Naive thymus-derived CD4-positive, alpha-beta T cell (primary cell): Measurements from ENCODE around the gene SFTPA2. TPM values are rescaled to one million over a fixed set of nuclear protein-coding genes. Genes with fewer than 3 reads are reported as not detected.
"Not testable (repeated sequence)": the region's sequence is repeated elsewhere in the genome, so short reads cannot be mapped to it uniquely, and the experiment has no call there.

ENCODE experiments used
- ATAC-seq: fragments of 150-1000 bp; cut with Tn5 transposase; 2 replicates; pipeline ENCODE4 v1.10.0; 2021; ENCODE audit warnings: mild to moderate bottlenecking, moderate library complexity
- CTCF ChIA-PET: fragments of 350-600 bp; sonication (Branson Sonifier 250); formaldehyde crosslinking; loops from one replicate; lab custom pipeline; 2021; ENCODE audit warnings: antibody characterized with exemption; lab: Charles Lee
- POLR2A ChIA-PET: fragments of 350-600 bp; sonication (Branson Sonifier 250); formaldehyde crosslinking; loops from one replicate; lab custom pipeline; 2021; ENCODE audit warnings: antibody characterized with exemption, inconsistent platforms; lab: Charles Lee
- DNase-seq, 9 donors: peaks; one replicate each; pipeline versions ENCODE4 v3.0.0 to v3.0.0-alpha.2; 2020 to 2022; ENCODE audit warnings: mixed read lengths in 1 of 9
- H3K27ac ChIP-seq: one replicate; pipeline ENCODE4 v1.7.0; 2013; ENCODE audit warnings: mild to moderate bottlenecking, low read depth, low read length, moderate library complexity
- H3K27me3 ChIP-seq, 2 donors: one replicate each; pipeline ENCODE4 v1.7.0; 2013; ENCODE audit warnings: low read length in 2 of 2, mild to moderate bottlenecking in 2 of 2, moderate library complexity in 2 of 2; ENCODE audit not compliant: control insufficient read depth in 2 of 2, insufficient read depth in 2 of 2
- H3K36me3 ChIP-seq, 3 experiments: 1 replicate in 2 of 3; 2 replicates in 1 of 3; pipeline ENCODE4 v1.7.0; 2013; ENCODE audit warnings: low read length in 3 of 3, mild to moderate bottlenecking in 3 of 3, moderate library complexity in 1 of 3; ENCODE audit not compliant: insufficient read depth in 3 of 3, control insufficient read depth in 2 of 3
- H3K4me1 ChIP-seq, 2 donors: one replicate each; pipeline ENCODE4 v1.7.0; 2013; ENCODE audit warnings: low read length in 2 of 2, mild to moderate bottlenecking in 2 of 2, moderate library complexity in 1 of 2; ENCODE audit not compliant: control insufficient read depth in 2 of 2, insufficient read depth in 2 of 2
- H3K4me3 ChIP-seq: 2 replicates; pipeline ENCODE4 v1.7.0; 2013; ENCODE audit warnings: mild to moderate bottlenecking, low read length
- H3K9me3 ChIP-seq, 3 experiments: 1 replicate in 2 of 3; 2 replicates in 1 of 3; pipeline ENCODE4 v1.7.0; 2013; ENCODE audit warnings: low read length in 3 of 3; ENCODE audit not compliant: control insufficient read depth in 2 of 3
- H3K27ac Mint-ChIP-seq, 9 donors: one replicate each; pipeline ENCODE4 v1.8.0; 2020 to 2022; ENCODE audit warnings: mixed read lengths in 9 of 9, mild to moderate bottlenecking in 8 of 9, moderate library complexity in 5 of 9, inconsistent platforms in 2 of 9
- H3K27me3 Mint-ChIP-seq, 5 donors: one replicate each; pipeline ENCODE4 v1.8.0; 2021 to 2022; ENCODE audit warnings: mixed read lengths in 5 of 5, mild to moderate bottlenecking in 1 of 5
- H3K36me3 Mint-ChIP-seq, 5 donors: one replicate each; pipeline ENCODE4 v1.8.0; 2020 to 2022; ENCODE audit warnings: mixed read lengths in 5 of 5, mild to moderate bottlenecking in 3 of 5, inconsistent platforms in 1 of 5
- H3K4me1 Mint-ChIP-seq, 7 donors: one replicate each; pipeline ENCODE4 v1.8.0; 2020 to 2022; ENCODE audit warnings: mixed read lengths in 7 of 7, mild to moderate bottlenecking in 3 of 7, inconsistent platforms in 1 of 7
- H3K4me3 Mint-ChIP-seq, 10 donors: one replicate each; pipeline ENCODE4 v1.8.0; 2020 to 2022; ENCODE audit warnings: mild to moderate bottlenecking in 10 of 10, mixed read lengths in 10 of 10, moderate library complexity in 6 of 10, inconsistent platforms in 2 of 10
- H3K9me3 Mint-ChIP-seq, 11 donors: one replicate each; pipeline ENCODE4 v1.8.0; 2020 to 2022; ENCODE audit warnings: mixed read lengths in 11 of 11, mild to moderate bottlenecking in 4 of 11, inconsistent platforms in 1 of 11, moderate library complexity in 1 of 11
- intact Hi-C, 2 donors: fragments of 100-400 bp; cut with micrococcal nuclease; formaldehyde crosslinking; loops; one replicate each; pipeline ENCODE4 v1.15.1; 2023
- polyA plus RNA-seq, 2 donors: library from polyadenylated mRNA; unstranded; fragments of 300-500 nt; fragmentation: Illumina TruSeq; gene quantifications; one replicate each; pipeline ENCODE4 v1.2.3, GENCODE V29; 2021
- total RNA-seq, 6 experiments: library from RNA in 5 of 6; stranded (reverse) in 5 of 6; gene quantifications; 1 replicate in 5 of 6; 2 replicates in 1 of 6; pipeline ENCODE4 v1.2.3 and lab custom pipeline; 2021 to 2026

The SFTPA2 gene
- total and polyA plus RNA-seq, 7 experiments from 2014 or later = not detected

DNA sequence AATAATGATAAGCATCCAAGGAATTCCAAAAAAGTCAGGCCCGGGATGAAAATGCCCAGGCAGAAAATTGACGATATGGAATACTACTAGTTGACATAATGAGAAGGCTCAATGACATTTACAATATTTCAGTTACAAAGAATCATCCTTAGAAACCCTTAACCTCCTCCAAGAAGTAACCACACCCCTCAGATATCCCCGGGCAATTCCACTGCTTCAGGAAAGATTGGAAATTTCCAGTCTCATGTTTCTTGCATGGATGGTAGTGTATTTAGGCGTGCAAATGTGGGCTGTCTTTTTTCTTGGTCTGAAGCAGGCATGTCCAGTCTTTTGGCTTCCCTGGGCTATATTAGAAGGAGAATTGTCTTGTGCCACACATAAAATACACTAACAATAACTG is 42.6 kb downstream of the SFTPA2 start:
- H3K36me3 Mint-ChIP-seq, H3K4me1 Mint-ChIP-seq, CTCF ChIA-PET, POLR2A ChIA-PET, DNase-seq, H3K27ac Mint-ChIP-seq, H3K4me3 Mint-ChIP-seq, H3K36me3 ChIP-seq, H3K27ac ChIP-seq, ATAC-seq, H3K4me1 ChIP-seq, H3K4me3 ChIP-seq, H3K9me3 ChIP-seq, H3K9me3 Mint-ChIP-seq, H3K27me3 ChIP-seq, intact Hi-C loops: not testable (repeated sequence)
- peaks cover 0 to 18% (median 0%) of the 10 kb centered on the region in 5 donors for H3K27me3 Mint-ChIP-seq

DNA sequence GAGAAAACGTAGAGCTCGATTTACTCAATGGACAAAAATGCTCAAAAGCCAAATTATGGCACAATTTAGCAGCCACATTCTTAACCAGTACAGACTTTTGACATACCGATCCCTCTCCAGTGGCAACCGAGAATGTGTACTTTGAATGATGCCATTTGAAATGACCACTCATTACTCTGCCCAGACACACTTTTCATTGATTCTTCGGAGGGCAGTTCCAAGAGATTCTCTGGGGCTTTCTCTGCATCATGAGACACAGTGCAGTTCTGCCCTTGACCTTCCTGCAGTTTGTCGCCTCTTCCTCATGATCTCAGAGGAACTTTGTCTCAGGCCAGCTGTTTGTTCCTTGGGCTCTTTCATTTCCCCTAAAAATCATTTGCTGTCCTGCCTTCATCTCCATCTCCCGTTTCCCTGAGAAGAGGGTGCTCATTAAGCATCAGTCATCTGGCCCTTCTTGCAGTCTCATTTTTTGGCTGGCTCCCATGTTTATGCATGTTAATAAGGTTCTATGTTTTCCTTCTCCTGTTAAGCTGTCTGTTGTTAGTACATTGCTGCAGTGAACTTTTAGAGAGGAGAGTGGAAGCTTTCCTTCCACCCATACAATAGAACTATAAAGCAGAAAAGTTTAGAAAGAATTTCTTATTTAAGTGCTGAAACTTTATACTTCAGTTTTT is 43.5 kb downstream of the SFTPA2 start:
- H3K4me1 Mint-ChIP-seq, H3K4me3 ChIP-seq, H3K9me3 Mint-ChIP-seq, H3K4me3 Mint-ChIP-seq, H3K9me3 ChIP-seq, H3K27ac Mint-ChIP-seq, H3K36me3 Mint-ChIP-seq, H3K36me3 ChIP-seq, H3K4me1 ChIP-seq, H3K27me3 ChIP-seq, DNase-seq, intact Hi-C loops, H3K27ac ChIP-seq, ATAC-seq, POLR2A ChIA-PET: not testable (repeated sequence)
- CTCF ChIA-PET = interaction anchor here (0.7 kb wide), 1 partner anchor 560 kb away, joined by 3 read pairs; no protein-coding TSS in a partner anchor
- peaks cover 0 to 21% (median 0%) of the 10 kb centered on the region in 5 donors for H3K27me3 Mint-ChIP-seq

DNA sequence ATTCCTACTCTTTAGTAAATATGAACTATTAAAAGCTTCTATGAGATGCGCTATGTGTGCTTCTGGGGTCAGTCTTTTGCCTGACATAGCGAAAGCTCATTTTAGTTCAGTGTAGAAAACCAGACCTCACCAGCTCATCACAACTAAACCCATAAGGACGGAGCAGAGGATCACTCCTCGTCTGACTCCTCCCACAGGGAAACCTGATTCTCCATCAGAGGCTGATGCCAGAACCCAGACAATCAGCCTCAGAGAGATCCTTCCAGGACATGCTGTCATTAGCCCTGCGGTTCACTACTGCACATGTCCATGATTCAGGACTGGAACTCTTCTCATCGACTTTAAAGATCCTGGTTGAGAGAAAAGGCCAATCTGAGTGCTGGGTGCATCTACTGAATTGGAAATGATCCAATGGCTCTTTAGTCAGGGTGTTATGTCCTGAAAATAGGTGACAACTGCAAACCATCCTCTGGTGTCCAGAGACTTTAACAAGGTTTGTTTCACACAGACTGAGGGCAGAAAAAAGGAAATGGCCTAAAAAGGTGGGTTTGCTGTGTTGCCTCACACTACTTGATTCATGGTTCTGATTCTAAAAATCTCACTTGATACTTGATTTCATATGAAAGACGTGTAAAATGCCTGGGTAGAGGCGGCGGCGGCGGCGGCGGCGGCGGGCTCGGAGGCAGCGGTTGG is 48.2 kb downstream of the SFTPA2 start, which contains the start of gene EIF5AL1:
TSS of gene EIF5AL1 (plus strand) at position 643 of the 693 bp plus-strand sequence. CDS start 117 bp downstream, outside the sequence.
- H3K27me3 ChIP-seq, POLR2A ChIA-PET, CTCF ChIA-PET, H3K36me3 ChIP-seq, ATAC-seq, H3K27ac Mint-ChIP-seq, H3K36me3 Mint-ChIP-seq, intact Hi-C loops, H3K4me1 ChIP-seq, DNase-seq, H3K4me3 ChIP-seq, H3K4me3 Mint-ChIP-seq, H3K9me3 Mint-ChIP-seq, H3K4me1 Mint-ChIP-seq, H3K27ac ChIP-seq, H3K9me3 ChIP-seq: not testable (repeated sequence)
- peaks cover 0 to 23% (median 4%) of the 10 kb centered on the region in 5 donors for H3K27me3 Mint-ChIP-seq

DNA sequence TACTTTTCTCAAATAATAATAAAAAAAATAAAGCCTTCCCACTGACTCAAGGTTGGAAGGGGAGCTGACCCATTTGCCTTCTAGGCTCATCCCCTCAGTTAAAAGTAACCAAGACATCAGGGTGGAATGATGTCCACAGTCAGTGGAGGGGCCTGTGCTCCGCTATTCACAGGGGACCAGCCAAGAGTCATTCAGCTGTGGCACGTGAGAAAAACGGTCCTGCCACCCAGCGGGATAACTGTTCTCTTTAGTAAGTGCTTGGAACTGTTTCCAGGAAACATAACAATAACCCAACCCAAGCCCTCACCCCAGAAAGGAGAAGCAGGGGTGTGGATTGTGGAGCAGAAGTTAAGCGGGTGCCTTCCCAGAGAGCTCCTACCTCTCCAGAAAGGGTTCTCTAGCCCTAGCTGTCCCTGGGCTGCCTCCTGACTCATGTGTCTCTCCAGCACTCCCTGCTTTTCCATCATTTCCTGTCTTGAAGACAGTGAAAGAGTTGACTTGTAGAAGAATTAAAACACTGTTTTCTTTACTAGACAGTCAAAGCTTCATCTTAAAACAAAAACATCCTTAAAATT is 50.2 kb downstream of the SFTPA2 start:
- H3K9me3 Mint-ChIP-seq, H3K4me3 Mint-ChIP-seq, H3K27me3 ChIP-seq, H3K27ac ChIP-seq, intact Hi-C loops, H3K27ac Mint-ChIP-seq, H3K36me3 ChIP-seq, H3K9me3 ChIP-seq, DNase-seq, ATAC-seq, H3K4me1 ChIP-seq, H3K4me3 ChIP-seq, CTCF ChIA-PET, POLR2A ChIA-PET, H3K36me3 Mint-ChIP-seq: not testable (repeated sequence)
- H3K27me3 Mint-ChIP-seq = peaks cover 0 to 19% (median 9%) of the 10 kb centered on the region in 5 donors
- peaks cover 0 to 11% (median 0%) of the 10 kb centered on the region in 7 donors for H3K4me1 Mint-ChIP-seq

DNA sequence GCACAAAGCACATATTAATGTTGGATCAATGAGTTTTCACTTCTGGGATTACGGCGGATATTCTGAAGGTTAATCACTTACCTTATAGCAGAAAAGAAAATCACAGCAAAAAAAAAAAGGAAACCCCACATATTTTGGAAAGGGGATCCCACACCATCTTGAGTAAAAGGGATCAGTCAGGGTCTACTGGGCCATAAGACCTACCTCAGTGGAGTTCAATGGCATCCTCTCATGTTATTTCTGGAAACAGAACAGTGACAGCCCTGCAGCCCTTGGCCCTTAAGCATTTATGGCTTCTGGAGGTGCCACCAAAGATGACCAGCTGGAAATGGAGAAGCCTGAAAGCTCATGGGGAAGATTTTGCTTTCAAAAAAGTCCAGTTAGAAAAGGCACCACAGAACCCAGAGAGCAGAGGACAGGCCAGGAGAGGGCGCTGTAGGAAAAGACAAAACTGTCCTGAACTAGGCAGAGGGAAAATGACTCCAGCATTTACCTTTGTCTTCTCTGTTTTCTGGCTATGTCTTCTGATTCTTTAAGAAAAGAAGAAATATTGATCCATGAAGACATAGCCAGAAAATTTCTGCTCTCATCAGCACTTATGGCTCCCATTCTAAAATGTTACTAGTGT is 50.8 kb downstream of the SFTPA2 start:
- H3K36me3 ChIP-seq, H3K4me3 ChIP-seq, DNase-seq, H3K27me3 ChIP-seq, intact Hi-C loops, H3K4me3 Mint-ChIP-seq, H3K27ac ChIP-seq, H3K27ac Mint-ChIP-seq, H3K4me1 ChIP-seq, H3K9me3 ChIP-seq, POLR2A ChIA-PET, CTCF ChIA-PET, H3K9me3 Mint-ChIP-seq, H3K36me3 Mint-ChIP-seq: not testable (repeated sequence)
- peak; percentile 50 for ATAC-seq
- peaks cover 0 to 17% (median 9%) of the 10 kb centered on the region in 5 donors for H3K27me3 Mint-ChIP-seq
- peaks cover 0 to 11% (median 0%) of the 10 kb centered on the region in 7 donors for H3K4me1 Mint-ChIP-seq

DNA sequence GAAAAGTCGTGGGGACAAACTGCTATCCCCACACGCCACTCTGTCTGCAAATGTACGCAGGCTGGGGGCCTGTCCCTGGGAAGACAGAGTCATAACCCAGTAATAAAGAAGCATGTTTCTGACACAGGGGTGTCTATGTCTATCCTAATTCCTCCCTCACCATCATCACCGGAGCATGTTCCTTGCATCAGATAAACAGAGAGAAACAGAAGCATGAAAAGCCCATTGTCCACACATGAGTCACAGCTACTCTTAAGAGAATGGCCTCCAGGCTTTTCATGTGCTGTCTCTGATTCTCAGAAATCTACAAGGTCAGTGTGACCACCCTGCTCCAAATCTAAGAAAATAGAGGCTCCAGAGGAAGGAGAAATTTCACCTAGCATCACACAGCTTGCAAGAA is 52.0 kb downstream of the SFTPA2 start:
- DNase-seq, intact Hi-C loops, H3K27ac Mint-ChIP-seq, H3K4me3 ChIP-seq, H3K27ac ChIP-seq, POLR2A ChIA-PET, H3K9me3 Mint-ChIP-seq, H3K4me1 ChIP-seq, H3K9me3 ChIP-seq, H3K27me3 ChIP-seq, ATAC-seq, H3K36me3 ChIP-seq, H3K36me3 Mint-ChIP-seq, H3K4me3 Mint-ChIP-seq, CTCF ChIA-PET: not testable (repeated sequence)
- peaks cover 0 to 11% (median 0%) of the 10 kb centered on the region in 7 donors for H3K4me1 Mint-ChIP-seq
- H3K27me3 Mint-ChIP-seq = peaks cover 0 to 19% (median 9%) of the 10 kb centered on the region in 5 donors
